Neural cell (in vitro differentiated cells): ENCODE results near the gene HIVEP2. TPM values are rescaled to one million over a fixed set of nuclear protein-coding genes. Genes with fewer than 3 reads are reported as not detected.

Experiments
- H2AFZ ChIP-seq: fragments of 200-600, 300-800 bp; sonication (generic), shearing (Covaris generic); 2 replicates; pipeline ENCODE4 v1.6.0; 2014; ENCODE audit warnings: low read depth, mild to moderate bottlenecking, antibody characterized with exemption, low read length, moderate library complexity
- H3F3A ChIP-seq: fragments of 200-600 bp; shearing (Covaris generic); 2 replicates; pipeline ENCODE4 v1.6.1; 2016; ENCODE audit warnings: mild to moderate bottlenecking, moderate library complexity, mixed read lengths, antibody characterized with exemption, low read length; ENCODE audit not compliant: insufficient read depth, poor library complexity, severe bottlenecking
- H3K27ac ChIP-seq: fragments of 200-600, 300-800 bp; sonication (generic), shearing (Covaris generic); 2 replicates; pipeline ENCODE4 v1.5.1; 2014; ENCODE audit warnings: mild to moderate bottlenecking, low read length, moderate library complexity
- H3K27me3 ChIP-seq: fragments of 300-800, 200-600 bp; sonication (generic), shearing (Covaris generic); 2 replicates; pipeline ENCODE4 v1.6.0; 2014; ENCODE audit warnings: mild to moderate bottlenecking, low read depth, low read length, moderate library complexity; ENCODE audit not compliant: insufficient read depth
- H3K36me3 ChIP-seq: fragments of 300-800, 200-600 bp; sonication (generic), shearing (Covaris generic); 2 replicates; pipeline ENCODE4 v1.5.1; 2014; ENCODE audit warnings: mild to moderate bottlenecking, antibody characterized with exemption, low read length, moderate library complexity; ENCODE audit not compliant: insufficient read depth
- H3K4me2 ChIP-seq: fragments of 300-800, 200-600 bp; sonication (generic), shearing (Covaris generic); 2 replicates; pipeline ENCODE4 v1.6.0; 2014; ENCODE audit warnings: mild to moderate bottlenecking, low read length
- H3K4me3 ChIP-seq: fragments of 300-800, 200-600 bp; sonication (generic), shearing (Covaris generic); 2 replicates; pipeline ENCODE4 v1.5.1; 2014; ENCODE audit warnings: mild to moderate bottlenecking, low read length, moderate library complexity
- H3K79me2 ChIP-seq: fragments of 200-600 bp; shearing (Covaris generic); replicated peaks from 2 replicates; pipeline ENCODE4 v1.6.0; 2014; ENCODE audit warnings: mild to moderate bottlenecking, low read length, moderate library complexity; ENCODE audit not compliant: insufficient read depth
- H3K9ac ChIP-seq: fragments of 300-800, 200-600 bp; sonication (generic), shearing (Covaris generic); 2 replicates; pipeline ENCODE4 v1.6.1; 2016; ENCODE audit warnings: mild to moderate bottlenecking, low read length, mixed read lengths
- H3K9me2 ChIP-seq: fragments of 200-600 bp; shearing (Covaris generic); 2 replicates; pipeline ENCODE4 v1.6.1; 2016; ENCODE audit warnings: mild to moderate bottlenecking, low read length, mixed read lengths; ENCODE audit not compliant: insufficient read depth
- H3K9me3 ChIP-seq: fragments of 200-600, 300-800 bp; sonication (generic), shearing (Covaris generic); 2 replicates; pipeline ENCODE4 v1.6.1; 2016; ENCODE audit warnings: mild to moderate bottlenecking, mixed run types, low read length, moderate library complexity, mixed read lengths
- H4K20me1 ChIP-seq: fragments of 200-600 bp; shearing (Covaris generic); 2 replicates; pipeline ENCODE4 v1.6.1; 2016; ENCODE audit warnings: mild to moderate bottlenecking, mixed run types; ENCODE audit not compliant: insufficient read depth
- CTCF ChIP-seq: fragments of 450-650 bp; IDR thresholded peaks from 2 replicates; pipeline ENCODE4 v1.5.1; 2014; ENCODE audit warnings: antibody characterized with exemption, mild to moderate bottlenecking, moderate library complexity; ENCODE audit not compliant: poor library complexity, severe bottlenecking
- EP300 ChIP-seq: fragments of 450-650 bp; conservative IDR thresholded peaks from 2 replicates; pipeline ENCODE4 v1.6.1; 2014; ENCODE audit warnings: antibody characterized with exemption, mild to moderate bottlenecking, moderate library complexity; ENCODE audit not compliant: poor library complexity, severe bottlenecking
- EZH2 ChIP-seq: fragments of 200-600, 300-800 bp; shearing (Covaris generic), sonication (generic); IDR thresholded peaks from 2 replicates; pipeline ENCODE4 v1.6.1; 2014; ENCODE audit warnings: antibody characterized with exemption, low read length, borderline replicate concordance, mild to moderate bottlenecking; ENCODE audit not compliant: insufficient read depth, poor library complexity, severe bottlenecking
- MXI1 ChIP-seq: fragments of 450-650 bp; conservative IDR thresholded peaks from 2 replicates; pipeline ENCODE4 v1.6.1; 2014; ENCODE audit warnings: antibody characterized with exemption, mild to moderate bottlenecking; ENCODE audit not compliant: poor library complexity, severe bottlenecking
- POLR2AphosphoS5 ChIP-seq: IDR thresholded peaks from 2 replicates; pipeline ENCODE4 v1.6.1; 2012
- RAD21 ChIP-seq: fragments of 450-650 bp; conservative IDR thresholded peaks from 2 replicates; pipeline ENCODE4 v1.6.1; 2014; ENCODE audit warnings: antibody characterized with exemption, mild to moderate bottlenecking, moderate library complexity
- REST ChIP-seq: IDR thresholded peaks from 2 replicates; pipeline ENCODE4 v1.6.1; 2012; ENCODE audit warnings: borderline replicate concordance
- SMC3 ChIP-seq: fragments of 450-650 bp; conservative IDR thresholded peaks from 2 replicates; pipeline ENCODE4 v1.6.1; 2014; ENCODE audit warnings: antibody characterized with exemption, mild to moderate bottlenecking, moderate library complexity; ENCODE audit not compliant: poor library complexity
- TAF1 ChIP-seq: IDR thresholded peaks from 2 replicates; pipeline ENCODE4 v1.6.1; 2012; ENCODE audit warnings: low read depth
- polyA plus RNA-seq: library from polyadenylated mRNA; depleted of rRNA; stranded (reverse); fragments of >200 nt; gene quantifications from 2 replicates; pipeline ENCODE4 v1.2.3, GENCODE V29; 2014

The HIVEP2 gene
- polyA plus RNA-seq, 1 donor from 2014 or later = 6.0 TPM

- Histone ChIP-seq H3K27ac (no peak overlapping the region), H3K4me2 (peak overlapping the region; percentile 46), H2AFZ (no peak overlapping the region)
Observed at GRCh38 chr6:142927271-142927580, 17.8 kb downstream of the HIVEP2 start.

GRCh38 chr6:142926494-142927270, 18.3 kb downstream of the HIVEP2 start:
- H4K20me1 ChIP-seq = no peaks in the 10 kb centered on the region
- peaks cover 13% of the 10 kb centered on the region for H3K79me2 ChIP-seq
- H3K9ac ChIP-seq = peak overlapping the region; percentile 63
- no peak overlapping the region for H2AFZ ChIP-seq
- no peaks in the 10 kb centered on the region for H3F3A ChIP-seq
- peak overlapping the region; percentile 70 for H3K4me3 ChIP-seq
- peaks cover 29% of the 10 kb centered on the region for H3K27me3 ChIP-seq
- H3K4me2 ChIP-seq = peak overlapping the region; percentile 46
- no peaks in the 10 kb centered on the region for H3K36me3 ChIP-seq
- no peaks in the 10 kb centered on the region for H3K9me2 ChIP-seq
- H3K9me3 ChIP-seq = no peaks in the 10 kb centered on the region
- H3K27ac ChIP-seq = no peak overlapping the region
- TF ChIP-seq SMC3 (peak; percentile 42), EZH2 (no peak), RAD21 (no peak), TAF1 (no peak), CTCF (no peak), MXI1 (peak; percentile 55), EP300 (peak; percentile 22)

More at GRCh38 chr6:142927271-142927580, 17.8 kb downstream of the HIVEP2 start:
- Histone ChIP-seq H3K79me2 (peaks cover 13% of the 10 kb centered on the region), H3K9me3 (no peaks in the 10 kb centered on the region), H3K36me3 (no peaks in the 10 kb centered on the region), H3K9me2 (no peaks in the 10 kb centered on the region), H3K9ac (peak overlapping the region; percentile 63), H3K27me3 (peaks cover 29% of the 10 kb centered on the region), H4K20me1 (no peaks in the 10 kb centered on the region), H3K4me3 (peak overlapping the region; percentile 70), H3F3A (no peaks in the 10 kb centered on the region)
- TF ChIP-seq POLR2AphosphoS5 (no peak), EZH2 (no peak), REST (no peak), SMC3 (no peak), MXI1 (peak; percentile 0), EP300 (no peak), CTCF (no peak)
